ENCODE measurements around the gene FGFR3.

The FGFR3 gene

DNA sequence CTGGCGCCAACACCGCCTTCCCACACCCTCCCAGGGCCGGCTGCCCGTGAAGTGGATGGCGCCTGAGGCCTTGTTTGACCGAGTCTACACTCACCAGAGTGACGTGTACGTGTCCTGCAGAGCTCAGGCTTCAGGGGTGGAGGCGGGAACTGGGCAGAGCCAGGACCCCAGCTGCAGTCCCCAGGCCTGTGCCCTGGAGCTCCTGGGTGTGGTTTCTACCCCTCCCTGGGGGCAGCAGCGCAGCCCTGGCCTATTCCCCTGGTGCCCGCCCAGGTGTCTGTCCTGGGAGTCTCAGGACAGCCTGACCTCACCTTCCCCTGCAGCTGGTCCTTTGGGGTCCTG lies 13.1 kb downstream of the FGFR3 start:
- Histone ChIP-seq H3K4me2 (ENCODE audit: low read length) (no peak overlapping the region), H2AFZ (ENCODE audit: low read length) (no peak overlapping the region), H3K4me3 (ENCODE audit: low read depth, low read length, poor library complexity, severe bottlenecking) (no peak overlapping the region), H3K36me3 (ENCODE audit: insufficient read depth, low read length) (no peaks in the 10 kb centered on the region), H3K9me3 (ENCODE audit: low read length) (no peaks in the 10 kb centered on the region), H4K20me1 (ENCODE audit: insufficient read depth, low read length) (no peaks in the 10 kb centered on the region), H3K9ac (ENCODE audit: low read length) (no peak overlapping the region), H3K79me2 (ENCODE audit: insufficient read depth, low read length) (no peaks in the 10 kb centered on the region), H3F3A (ENCODE audit: insufficient read depth, low read length) (no peaks in the 10 kb centered on the region), H3K27me3 (ENCODE audit: insufficient read depth, low read length) (no peaks in the 10 kb centered on the region), H3K9me2 (ENCODE audit: low read depth, low read length) (no peaks in the 10 kb centered on the region), H3K27ac (ENCODE audit: low read depth, low read length, poor library complexity, severe bottlenecking) (no peak overlapping the region), H3K4me1 (ENCODE audit: insufficient read depth, low read length, severe bottlenecking) (no peaks in the 10 kb centered on the region)
- TF ChIP-seq EZH2 (IDR thresholded peaks at IDR 0.05; ENCODE audit: borderline replicate concordance, low read length), result no peak
- TF ChIP-seq, protein P1, sequence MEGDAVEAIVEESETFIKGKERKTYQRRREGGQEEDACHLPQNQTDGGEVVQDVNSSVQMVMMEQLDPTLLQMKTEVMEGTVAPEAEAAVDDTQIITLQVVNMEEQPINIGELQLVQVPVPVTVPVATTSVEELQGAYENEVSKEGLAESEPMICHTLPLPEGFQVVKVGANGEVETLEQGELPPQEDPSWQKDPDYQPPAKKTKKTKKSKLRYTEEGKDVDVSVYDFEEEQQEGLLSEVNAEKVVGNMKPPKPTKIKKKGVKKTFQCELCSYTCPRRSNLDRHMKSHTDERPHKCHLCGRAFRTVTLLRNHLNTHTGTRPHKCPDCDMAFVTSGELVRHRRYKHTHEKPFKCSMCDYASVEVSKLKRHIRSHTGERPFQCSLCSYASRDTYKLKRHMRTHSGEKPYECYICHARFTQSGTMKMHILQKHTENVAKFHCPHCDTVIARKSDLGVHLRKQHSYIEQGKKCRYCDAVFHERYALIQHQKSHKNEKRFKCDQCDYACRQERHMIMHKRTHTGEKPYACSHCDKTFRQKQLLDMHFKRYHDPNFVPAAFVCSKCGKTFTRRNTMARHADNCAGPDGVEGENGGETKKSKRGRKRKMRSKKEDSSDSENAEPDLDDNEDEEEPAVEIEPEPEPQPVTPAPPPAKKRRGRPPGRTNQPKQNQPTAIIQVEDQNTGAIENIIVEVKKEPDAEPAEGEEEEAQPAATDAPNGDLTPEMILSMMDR (IDR thresholded peaks at IDR 0.05; ENCODE audit: low read length), result no peak

DNA sequence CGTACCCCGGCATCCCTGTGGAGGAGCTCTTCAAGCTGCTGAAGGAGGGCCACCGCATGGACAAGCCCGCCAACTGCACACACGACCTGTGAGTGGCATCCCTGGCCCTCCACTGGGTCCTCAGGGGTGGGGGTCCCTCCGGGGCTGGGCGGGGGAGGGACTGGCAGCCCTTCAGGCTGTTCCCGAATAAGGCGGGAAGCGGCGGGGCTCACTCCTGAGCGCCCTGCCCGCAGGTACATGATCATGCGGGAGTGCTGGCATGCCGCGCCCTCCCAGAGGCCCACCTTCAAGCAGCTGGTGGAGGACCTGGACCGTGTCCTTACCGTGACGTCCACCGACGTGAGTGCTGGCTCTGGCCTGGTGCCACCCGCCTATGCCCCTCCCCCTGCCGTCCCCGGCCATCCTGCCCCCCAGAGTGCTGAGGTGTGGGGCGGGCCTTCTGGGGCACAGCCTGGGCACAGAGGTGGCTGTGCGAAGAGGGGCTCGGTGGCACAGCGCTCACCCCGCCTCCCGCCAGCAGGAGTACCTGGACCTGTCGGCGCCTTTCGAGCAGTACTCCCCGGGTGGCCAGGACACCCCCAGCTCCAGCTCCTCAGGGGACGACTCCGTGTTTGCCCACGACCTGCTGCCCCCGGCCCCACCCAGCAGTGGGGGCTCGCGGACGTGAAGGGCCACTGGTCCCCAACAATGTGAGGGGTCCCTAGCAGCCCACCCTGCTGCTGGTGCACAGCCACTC lies 13.7 kb downstream of the FGFR3 start:
- no peak overlapping the region for H3K4me2 ChIP-seq (ENCODE audit: low read length)
- no peaks in the 10 kb centered on the region for H3K36me3 ChIP-seq (ENCODE audit: insufficient read depth, low read length)
- H3K9ac ChIP-seq (ENCODE audit: low read length), result no peak overlapping the region
- no peak overlapping the region for H2AFZ ChIP-seq (ENCODE audit: low read length)
- H4K20me1 ChIP-seq (ENCODE audit: insufficient read depth, low read length), result no peaks in the 10 kb centered on the region
- no peaks in the 10 kb centered on the region for H3F3A ChIP-seq (ENCODE audit: insufficient read depth, low read length)
- no peak overlapping the region for H3K27ac ChIP-seq (ENCODE audit: low read depth, low read length, poor library complexity, severe bottlenecking)
- no peaks in the 10 kb centered on the region for H3K9me2 ChIP-seq (ENCODE audit: low read depth, low read length)
- no peak overlapping the region for H3K4me3 ChIP-seq (ENCODE audit: low read depth, low read length, poor library complexity, severe bottlenecking)
- H3K79me2 ChIP-seq (ENCODE audit: insufficient read depth, low read length), result no peaks in the 10 kb centered on the region
- TF ChIP-seq, protein P1 (IDR thresholded peaks at IDR 0.05; ENCODE audit: low read length), result no peak
- no peak for TF ChIP-seq EZH2 (IDR thresholded peaks at IDR 0.05; ENCODE audit: borderline replicate concordance, low read length)
- H3K27me3 ChIP-seq (ENCODE audit: insufficient read depth, low read length), result no peaks in the 10 kb centered on the region
- H3K4me1 ChIP-seq (ENCODE audit: insufficient read depth, low read length, severe bottlenecking), result no peaks in the 10 kb centered on the region
- H3K9me3 ChIP-seq (ENCODE audit: low read length), result no peaks in the 10 kb centered on the region

DNA sequence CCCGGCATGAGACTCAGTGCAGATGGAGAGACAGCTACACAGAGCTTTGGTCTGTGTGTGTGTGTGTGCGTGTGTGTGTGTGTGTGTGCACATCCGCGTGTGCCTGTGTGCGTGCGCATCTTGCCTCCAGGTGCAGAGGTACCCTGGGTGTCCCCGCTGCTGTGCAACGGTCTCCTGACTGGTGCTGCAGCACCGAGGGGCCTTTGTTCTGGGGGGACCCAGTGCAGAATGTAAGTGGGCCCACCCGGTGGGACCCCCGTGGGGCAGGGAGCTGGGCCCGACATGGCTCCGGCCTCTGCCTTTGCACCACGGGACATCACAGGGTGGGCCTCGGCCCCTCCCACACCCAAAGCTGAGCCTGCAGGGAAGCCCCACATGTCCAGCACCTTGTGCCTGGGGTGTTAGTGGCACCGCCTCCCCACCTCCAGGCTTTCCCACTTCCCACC lies 14.3 kb downstream of the FGFR3 start:
- H3K4me3 ChIP-seq (ENCODE audit: low read depth, low read length, poor library complexity, severe bottlenecking), result no peak overlapping the region
- no peak overlapping the region for H3K27ac ChIP-seq (ENCODE audit: low read depth, low read length, poor library complexity, severe bottlenecking)
- no peaks in the 10 kb centered on the region for H3F3A ChIP-seq (ENCODE audit: insufficient read depth, low read length)
- H4K20me1 ChIP-seq (ENCODE audit: insufficient read depth, low read length), result no peaks in the 10 kb centered on the region
- no peaks in the 10 kb centered on the region for H3K9me3 ChIP-seq (ENCODE audit: low read length)
- H3K4me2 ChIP-seq (ENCODE audit: low read length), result no peak overlapping the region
- no peaks in the 10 kb centered on the region for H3K4me1 ChIP-seq (ENCODE audit: insufficient read depth, low read length, severe bottlenecking)
- no peaks in the 10 kb centered on the region for H3K27me3 ChIP-seq (ENCODE audit: insufficient read depth, low read length)
- H3K9me2 ChIP-seq (ENCODE audit: low read depth, low read length), result no peaks in the 10 kb centered on the region
- H3K9ac ChIP-seq (ENCODE audit: low read length), result no peak overlapping the region
- TF ChIP-seq, protein P1 (IDR thresholded peaks at IDR 0.05; ENCODE audit: low read length), result no peak
- no peak for TF ChIP-seq EZH2 (IDR thresholded peaks at IDR 0.05; ENCODE audit: borderline replicate concordance, low read length)
- H3K79me2 ChIP-seq (ENCODE audit: insufficient read depth, low read length), result no peaks in the 10 kb centered on the region
- H2AFZ ChIP-seq (ENCODE audit: low read length), result no peak overlapping the region
- no peaks in the 10 kb centered on the region for H3K36me3 ChIP-seq (ENCODE audit: insufficient read depth, low read length)
